Fibroblast of lung (primary cell): ENCODE results near the gene TBC1D21. TPM values are rescaled to one million over a fixed set of nuclear protein-coding genes. Genes with fewer than 3 reads are reported as not detected.
A peak's percentile ranks its signal among the peaks of the same experiment; 100 is the strongest.

Experiments used
- DNase-seq, 2 donors: peaks; one replicate each; pipeline versions ENCODE4 v3.0.0 to v3.0.0-alpha.2; 2010; ENCODE audit warnings: low read depth in 2 of 2
- H2AFZ ChIP-seq: 2 replicates; pipeline ENCODE4 v1.5.1; 2012; ENCODE audit warnings: low read length, control low read depth, inconsistent platforms
- H3K27ac ChIP-seq: 2 replicates; pipeline ENCODE4 v1.5.1; 2011; ENCODE audit warnings: low read length, control low read depth; ENCODE audit not compliant: insufficient read depth
- H3K27me3 ChIP-seq: 2 replicates; pipeline ENCODE4 v1.5.1; 2011; ENCODE audit warnings: mild to moderate bottlenecking, low read length; ENCODE audit not compliant: control insufficient read depth, insufficient read depth
- H3K36me3 ChIP-seq: 2 replicates; pipeline ENCODE4 v1.5.1; 2011; ENCODE audit warnings: low read length; ENCODE audit not compliant: control insufficient read depth, insufficient read depth
- H3K4me1 ChIP-seq: 2 replicates; pipeline ENCODE4 v1.5.1; 2011; ENCODE audit warnings: low read length; ENCODE audit not compliant: control insufficient read depth, insufficient read depth; ENCODE audit errors: extremely low read depth
- H3K4me2 ChIP-seq: 2 replicates; pipeline ENCODE4 v1.5.1; 2011; ENCODE audit warnings: low read length, control low read depth; ENCODE audit not compliant: insufficient read depth; ENCODE audit errors: extremely low read depth
- H3K4me3 ChIP-seq, 4 experiments: fragments of 200-600 bp in 1 of 4; sonication (generic) in 1 of 4; replicated peaks in 1 of 4; 2 replicates each; pipeline ENCODE4 v1.5.1; 2011 to 2016; ENCODE audit warnings: low read length in 4 of 4, low read depth in 3 of 4, mild to moderate bottlenecking in 3 of 4, control low read depth in 2 of 4, inconsistent platforms in 1 of 4, mixed read lengths in 1 of 4; ENCODE audit not compliant: insufficient read depth in 1 of 4; ENCODE audit errors: control extremely low read depth in 1 of 4
- H3K79me2 ChIP-seq: 2 replicates; pipeline ENCODE4 v1.5.1; 2012; ENCODE audit warnings: mild to moderate bottlenecking, low read length, inconsistent platforms; ENCODE audit not compliant: control insufficient read depth, insufficient read depth
- H3K9ac ChIP-seq: 2 replicates; pipeline ENCODE4 v1.5.1; 2011; ENCODE audit warnings: mild to moderate bottlenecking, low read length, control low read depth; ENCODE audit not compliant: insufficient read depth
- H3K9me3 ChIP-seq: 2 replicates; pipeline ENCODE4 v1.5.1; 2012; ENCODE audit warnings: low read depth, low read length; ENCODE audit not compliant: control insufficient read depth, insufficient read depth
- H4K20me1 ChIP-seq: 2 replicates; pipeline ENCODE4 v1.5.1; 2011; ENCODE audit warnings: low read length; ENCODE audit not compliant: control insufficient read depth, insufficient read depth; ENCODE audit errors: extremely low read depth
- CTCF ChIP-seq, 2 donors: IDR thresholded peaks in 1 of 2; conservative IDR thresholded peaks in 1 of 2; 1 replicate in 1 of 2; 2 replicates in 1 of 2; pipeline ENCODE4 v1.5.1; 2011 to 2012; ENCODE audit warnings: low read length in 2 of 2, control low read depth in 1 of 2, inconsistent platforms in 1 of 2, low read depth in 1 of 2, mild to moderate bottlenecking in 1 of 2
- EZH2 ChIP-seq: IDR thresholded peaks from 2 replicates; pipeline ENCODE4 v1.5.1; 2012; ENCODE audit warnings: low read length, control low read depth, mild to moderate bottlenecking; ENCODE audit errors: missing control alignments
- polyA plus RNA-seq, 2 donors: library from polyadenylated mRNA; depleted of rRNA in 1 of 2; stranded (reverse) in 1 of 2; unstranded in 1 of 2; fragments of >200 nt; gene quantifications; 2 replicates each; pipeline ENCODE4 v1.2.1, GENCODE V29; 2011 to 2012; ENCODE audit warnings: missing spikeins in 1 of 2
- total RNA-seq: library from RNA; depleted of rRNA; stranded (reverse); fragments of >200 nt; gene quantifications from 2 replicates; pipeline ENCODE4 v1.2.1, GENCODE V29; 2014

Gene TBC1D21
- total and polyA plus RNA-seq, 2 donors (not counting 1 experiment from before 2014, with no cell fraction given): not detected

GRCh38 chr15:73906346-73907034 is 33.1 kb downstream of the TBC1D21 start:
- no peak for TF ChIP-seq CTCF (conservative IDR thresholded peaks at IDR 0.05 in 1 of 2, IDR thresholded peaks at IDR 0.05 in 1 of 2; ENCODE audit: low read depth in 1 of 2, low read length in 2 of 2)
- TF ChIP-seq EZH2: no peak
- H2AFZ ChIP-seq: no peak overlapping the region
- no peak overlapping the region for H3K9ac ChIP-seq
- H3K36me3 ChIP-seq: no peaks in the 10 kb centered on the region
- no peak overlapping the region for H3K4me2 ChIP-seq
- DNase-seq: peak; percentile 36 to 43
- no peaks in the 10 kb centered on the region for H4K20me1 ChIP-seq
- H3K27me3 ChIP-seq: no peaks in the 10 kb centered on the region
- no peak overlapping the region for H3K27ac ChIP-seq
- no peak overlapping the region for H3K4me3 ChIP-seq
- H3K79me2 ChIP-seq: no peaks in the 10 kb centered on the region
- H3K9me3 ChIP-seq: no peaks in the 10 kb centered on the region
- no peaks in the 10 kb centered on the region for H3K4me1 ChIP-seq

DNA sequence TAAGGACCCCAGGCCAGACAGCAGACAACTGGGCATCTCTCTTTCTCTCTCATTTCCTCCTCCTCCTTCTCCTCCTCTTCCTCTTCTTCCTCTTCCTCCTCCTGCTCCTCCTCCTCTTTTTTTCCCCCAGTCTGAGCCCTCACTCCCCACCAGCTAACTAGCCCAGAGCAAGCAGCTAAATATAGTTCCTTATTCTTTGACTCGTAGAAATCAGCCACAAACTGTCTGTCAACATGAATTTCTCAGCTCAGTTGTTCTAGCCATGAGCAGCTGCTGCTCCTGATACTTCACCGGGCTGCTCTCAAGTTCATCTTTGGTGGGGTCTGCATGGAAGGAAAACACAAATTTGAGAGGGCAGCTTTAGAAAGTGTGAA is 33.7 kb downstream of the TBC1D21 start:
- H3K36me3 ChIP-seq: peaks cover 2% of the 10 kb centered on the region
- H2AFZ ChIP-seq: no peak overlapping the region
- H3K27me3 ChIP-seq: no peaks in the 10 kb centered on the region
- no peaks in the 10 kb centered on the region for H3K9me3 ChIP-seq
- TF ChIP-seq EZH2 (no peak), CTCF (conservative IDR thresholded peaks at IDR 0.05 in 1 of 2, IDR thresholded peaks at IDR 0.05 in 1 of 2; ENCODE audit: low read depth in 1 of 2, low read length in 2 of 2) (no peak)
- H3K9ac ChIP-seq: no peak overlapping the region
- H3K27ac ChIP-seq: no peak overlapping the region
- H3K79me2 ChIP-seq: no peaks in the 10 kb centered on the region
- H3K4me2 ChIP-seq: no peak overlapping the region
- no peak for DNase-seq
- no peak overlapping the region for H3K4me3 ChIP-seq
- no peaks in the 10 kb centered on the region for H4K20me1 ChIP-seq
- no peaks in the 10 kb centered on the region for H3K4me1 ChIP-seq

- no peaks in the 10 kb centered on the region for H4K20me1 ChIP-seq
- no peaks in the 10 kb centered on the region for H3K79me2 ChIP-seq
- TF ChIP-seq CTCF (conservative IDR thresholded peaks at IDR 0.05 in 1 of 2, IDR thresholded peaks at IDR 0.05 in 1 of 2; ENCODE audit: low read depth in 1 of 2, low read length in 2 of 2): peak; percentile 83 to 95
- no peak for TF ChIP-seq EZH2
- H3K4me3 ChIP-seq: no peak overlapping the region
- H3K9ac ChIP-seq: no peak overlapping the region
- H3K9me3 ChIP-seq: no peaks in the 10 kb centered on the region
- peak; percentile 54 to 71 for DNase-seq
- no peak overlapping the region for H2AFZ ChIP-seq
- peaks cover 2% of the 10 kb centered on the region for H3K36me3 ChIP-seq
- H3K27ac ChIP-seq: no peak overlapping the region
- H3K27me3 ChIP-seq: no peaks in the 10 kb centered on the region
- no peaks in the 10 kb centered on the region for H3K4me1 ChIP-seq
- H3K4me2 ChIP-seq: no peak overlapping the region
These were observed 34.9 kb downstream of the TBC1D21 start for GRCh38 chr15:73908030-73908821.
